ENCODE data around the gene L3MBTL4.

The L3MBTL4 gene

DNA sequence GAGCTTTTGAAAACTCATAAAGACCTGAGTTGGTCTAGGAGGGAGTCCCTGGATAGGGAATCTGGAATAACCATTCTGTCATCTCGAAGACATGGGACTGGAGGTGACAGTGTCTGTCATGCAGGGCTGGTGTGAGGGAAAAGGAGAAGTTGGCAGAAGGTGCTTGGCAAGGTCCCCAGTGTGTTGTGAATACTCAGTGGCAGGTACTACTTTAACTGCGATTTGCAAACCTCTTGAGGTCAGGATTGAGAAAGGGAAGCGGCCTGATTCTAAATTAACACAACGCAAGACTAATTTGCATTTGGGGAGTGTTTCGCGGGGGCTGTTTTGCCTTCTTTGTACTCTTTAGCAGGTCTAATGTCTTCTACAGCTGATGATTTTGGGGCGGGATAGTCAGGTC lies 442.4 kb downstream of the L3MBTL4 start:
- TF ChIP-seq, protein P1, sequence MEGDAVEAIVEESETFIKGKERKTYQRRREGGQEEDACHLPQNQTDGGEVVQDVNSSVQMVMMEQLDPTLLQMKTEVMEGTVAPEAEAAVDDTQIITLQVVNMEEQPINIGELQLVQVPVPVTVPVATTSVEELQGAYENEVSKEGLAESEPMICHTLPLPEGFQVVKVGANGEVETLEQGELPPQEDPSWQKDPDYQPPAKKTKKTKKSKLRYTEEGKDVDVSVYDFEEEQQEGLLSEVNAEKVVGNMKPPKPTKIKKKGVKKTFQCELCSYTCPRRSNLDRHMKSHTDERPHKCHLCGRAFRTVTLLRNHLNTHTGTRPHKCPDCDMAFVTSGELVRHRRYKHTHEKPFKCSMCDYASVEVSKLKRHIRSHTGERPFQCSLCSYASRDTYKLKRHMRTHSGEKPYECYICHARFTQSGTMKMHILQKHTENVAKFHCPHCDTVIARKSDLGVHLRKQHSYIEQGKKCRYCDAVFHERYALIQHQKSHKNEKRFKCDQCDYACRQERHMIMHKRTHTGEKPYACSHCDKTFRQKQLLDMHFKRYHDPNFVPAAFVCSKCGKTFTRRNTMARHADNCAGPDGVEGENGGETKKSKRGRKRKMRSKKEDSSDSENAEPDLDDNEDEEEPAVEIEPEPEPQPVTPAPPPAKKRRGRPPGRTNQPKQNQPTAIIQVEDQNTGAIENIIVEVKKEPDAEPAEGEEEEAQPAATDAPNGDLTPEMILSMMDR (IDR thresholded peaks at IDR 0.05; ENCODE audit: insufficient read depth, low read depth, low read length, missing control alignments), result no peak
- DNase-seq (ENCODE audit: low read depth), result peak; percentile 81
- no peak overlapping the region for H3K4me3 ChIP-seq (ENCODE audit: low read depth, low read length)

DNA sequence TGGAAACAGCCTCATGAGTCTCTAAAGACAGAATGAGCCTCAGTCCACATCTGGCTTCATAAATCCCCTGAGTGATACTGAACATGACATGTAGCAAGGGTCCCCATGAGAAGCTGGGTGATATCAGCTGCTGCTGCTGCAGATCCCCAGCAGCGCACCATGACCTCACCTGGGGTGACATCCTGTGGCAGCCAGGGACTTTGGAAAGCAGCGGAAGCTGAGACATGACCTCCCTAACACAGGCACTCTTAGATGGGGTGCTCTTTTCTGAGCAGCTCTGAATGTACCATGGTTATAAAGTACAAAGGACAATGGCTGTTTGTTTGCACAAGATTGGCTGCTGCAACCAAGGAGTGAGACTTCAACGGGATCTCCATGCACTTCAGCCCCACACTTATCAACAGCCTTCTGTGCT lies 444.7 kb downstream of the L3MBTL4 start:
- TF ChIP-seq, protein P1 (IDR thresholded peaks at IDR 0.05; ENCODE audit: insufficient read depth, low read depth, low read length, missing control alignments), result no peak
- DNase-seq (ENCODE audit: low read depth), result no peak

DNA sequence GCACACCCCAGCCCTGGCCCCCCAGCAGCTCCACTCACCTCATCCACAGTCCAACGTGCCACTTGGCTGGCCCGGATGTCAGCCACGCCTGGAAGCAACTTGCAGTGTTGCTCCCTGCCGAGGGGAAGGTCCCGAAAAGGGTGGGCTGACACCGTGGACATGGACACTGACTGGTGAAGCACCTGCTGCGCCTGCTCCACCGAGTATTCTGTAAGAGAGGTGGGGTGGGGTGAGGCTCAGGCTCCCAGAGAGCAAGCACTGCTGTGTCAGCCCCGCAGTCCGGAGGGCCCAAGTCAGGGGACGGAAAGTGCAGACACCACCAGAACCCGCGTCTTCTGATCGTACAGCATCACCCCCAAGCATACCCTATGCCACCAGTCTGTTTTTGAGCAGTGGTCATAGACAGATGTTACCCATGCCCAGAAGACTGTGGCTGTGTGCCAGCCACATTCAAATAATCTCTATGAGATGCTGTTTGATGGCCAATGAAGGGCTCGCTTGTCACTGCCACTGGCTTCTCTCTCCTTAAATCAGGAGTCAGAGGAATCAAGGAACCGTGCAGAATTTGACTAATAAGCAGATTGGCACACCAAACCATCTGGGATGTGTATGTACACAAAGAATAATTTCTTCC lies 445.2 kb downstream of the L3MBTL4 start:
- no peak overlapping the region for H3K4me3 ChIP-seq (ENCODE audit: low read depth, low read length)
- TF ChIP-seq, protein P1 (IDR thresholded peaks at IDR 0.05; ENCODE audit: insufficient read depth, low read depth, low read length, missing control alignments), result no peak
- no peak for DNase-seq (ENCODE audit: low read depth)

More for the DNA sequence above, 444.7 kb downstream of the L3MBTL4 start:
- H3K4me3 ChIP-seq (ENCODE audit: low read depth, low read length), result no peak overlapping the region

DNA sequence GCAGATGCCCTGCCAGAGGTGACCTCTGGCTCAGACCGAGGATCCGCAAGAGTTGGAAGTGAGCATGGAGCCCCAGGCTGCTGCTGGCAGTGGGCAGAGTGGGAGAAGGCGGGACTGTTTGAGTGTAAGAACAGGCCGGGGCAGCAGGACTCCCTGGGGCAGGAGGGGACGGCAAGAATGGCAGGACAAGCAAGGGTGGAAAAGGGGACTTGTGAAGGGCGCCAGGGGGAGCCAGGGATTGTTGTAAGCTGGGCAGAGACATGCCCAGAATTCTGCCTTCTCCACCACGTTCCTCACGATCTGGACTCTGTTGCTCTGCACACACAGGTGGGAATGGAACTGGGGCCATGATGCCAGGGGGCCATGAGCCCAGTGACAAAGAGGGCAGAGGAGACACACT lies 447.0 kb downstream of the L3MBTL4 start:
- no peak overlapping the region for H3K4me3 ChIP-seq (ENCODE audit: low read depth, low read length)
- TF ChIP-seq, protein P1 (IDR thresholded peaks at IDR 0.05; ENCODE audit: insufficient read depth, low read depth, low read length, missing control alignments), result no peak
- DNase-seq (ENCODE audit: low read depth), result no peak

DNA sequence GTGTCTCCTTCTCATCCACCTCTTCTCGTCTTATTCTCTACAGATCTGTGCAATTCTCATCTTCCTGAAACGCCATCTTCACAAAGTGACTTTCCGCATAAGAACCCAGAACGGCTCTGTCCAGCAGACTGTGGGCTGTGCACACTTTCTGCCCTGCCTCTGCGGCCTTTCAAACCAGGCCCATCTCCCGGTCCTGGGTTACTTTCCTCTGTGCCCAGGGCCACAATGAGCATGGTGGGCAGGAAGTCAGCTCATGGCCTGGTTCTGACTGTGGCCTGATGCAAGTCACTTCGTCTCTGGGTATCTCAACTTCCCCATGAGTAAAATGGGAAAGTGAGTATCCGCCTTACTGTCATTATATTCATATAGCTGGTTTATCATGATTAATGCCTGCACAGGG lies 447.7 kb downstream of the L3MBTL4 start:
- TF ChIP-seq, protein P1 (IDR thresholded peaks at IDR 0.05; ENCODE audit: insufficient read depth, low read depth, low read length, missing control alignments), result no peak
- no peak overlapping the region for H3K4me3 ChIP-seq (ENCODE audit: low read depth, low read length)
- DNase-seq (ENCODE audit: low read depth), result no peak

DNA sequence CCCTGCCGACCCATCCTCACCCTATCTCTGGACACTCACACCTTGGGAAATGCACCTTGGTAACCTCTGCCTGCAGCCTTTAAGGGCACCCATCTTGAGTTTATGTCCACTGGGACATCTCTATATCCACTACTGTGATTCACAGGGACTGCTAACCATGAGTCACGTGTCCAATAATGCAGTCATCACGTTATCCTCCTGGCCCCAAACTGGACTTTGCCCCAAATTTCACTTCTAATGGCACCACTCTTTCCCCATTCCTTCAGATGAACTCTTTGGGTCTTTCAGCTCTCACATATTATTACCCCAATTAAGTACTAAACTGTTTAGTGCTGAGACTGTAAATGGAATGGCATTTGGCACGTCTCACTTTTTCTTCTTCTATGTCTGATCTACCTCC lies 448.2 kb downstream of the L3MBTL4 start:
- TF ChIP-seq, protein P1 (IDR thresholded peaks at IDR 0.05; ENCODE audit: insufficient read depth, low read depth, low read length, missing control alignments), result no peak
- DNase-seq (ENCODE audit: low read depth), result no peak
- no peak overlapping the region for H3K4me3 ChIP-seq (ENCODE audit: low read depth, low read length)

DNA sequence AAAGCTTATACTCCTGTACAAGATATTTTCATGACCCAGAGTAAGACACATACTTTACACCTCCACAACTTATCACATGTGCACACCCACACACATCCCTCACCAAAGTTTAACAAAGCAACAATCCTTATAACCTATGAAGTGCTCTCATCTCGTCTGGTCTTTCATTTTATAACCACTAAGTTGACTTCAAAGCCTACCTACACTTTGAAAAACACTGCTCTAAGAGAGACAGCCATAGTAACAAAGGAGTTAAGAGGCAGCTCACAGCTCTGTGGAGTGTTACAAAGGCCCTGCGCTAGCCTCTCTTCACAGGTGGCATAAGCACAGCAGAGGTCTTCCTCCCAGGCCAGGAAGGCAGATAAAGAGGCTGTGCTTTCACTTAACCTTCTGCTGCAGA lies 449.7 kb downstream of the L3MBTL4 start:
- TF ChIP-seq, protein P1 (IDR thresholded peaks at IDR 0.05; ENCODE audit: insufficient read depth, low read depth, low read length, missing control alignments), result no peak
- H3K4me3 ChIP-seq (ENCODE audit: low read depth, low read length), result no peak overlapping the region
- no peak for DNase-seq (ENCODE audit: low read depth)

Data from GM12865 (cell line).